GM12874 (cell line): ENCODE data around the gene KIF23.

Experiments used
- TF ChIP-seq, protein P1 (sequence below): IDR thresholded peaks from 2 replicates; pipeline ENCODE4 v1.5.1; 2011; ENCODE audit warnings: low read depth, mild to moderate bottlenecking, control low read depth, low read length, moderate library complexity; ENCODE audit not compliant: insufficient read depth

KIF23 gene

DNA sequence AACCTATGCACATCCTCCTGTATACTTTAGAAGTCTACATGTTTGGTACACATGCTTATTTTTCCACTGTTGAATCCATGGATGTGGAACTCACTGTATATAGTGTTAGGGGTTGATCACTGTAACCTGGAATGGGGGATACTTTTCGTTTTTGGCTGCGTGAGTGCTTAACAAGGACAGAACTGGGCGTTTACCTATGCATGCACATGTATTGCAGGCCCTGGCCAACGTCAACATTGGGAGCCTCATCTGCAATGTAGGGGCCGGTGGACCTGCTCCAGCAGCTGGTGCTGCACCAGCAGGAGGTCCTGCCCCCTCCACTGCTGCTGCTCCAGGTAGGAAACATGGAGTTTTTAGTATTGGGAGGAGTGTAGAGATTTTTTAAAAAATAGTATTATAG, 40.8 kb downstream of the KIF23 start:
- TF ChIP-seq, protein P1, sequence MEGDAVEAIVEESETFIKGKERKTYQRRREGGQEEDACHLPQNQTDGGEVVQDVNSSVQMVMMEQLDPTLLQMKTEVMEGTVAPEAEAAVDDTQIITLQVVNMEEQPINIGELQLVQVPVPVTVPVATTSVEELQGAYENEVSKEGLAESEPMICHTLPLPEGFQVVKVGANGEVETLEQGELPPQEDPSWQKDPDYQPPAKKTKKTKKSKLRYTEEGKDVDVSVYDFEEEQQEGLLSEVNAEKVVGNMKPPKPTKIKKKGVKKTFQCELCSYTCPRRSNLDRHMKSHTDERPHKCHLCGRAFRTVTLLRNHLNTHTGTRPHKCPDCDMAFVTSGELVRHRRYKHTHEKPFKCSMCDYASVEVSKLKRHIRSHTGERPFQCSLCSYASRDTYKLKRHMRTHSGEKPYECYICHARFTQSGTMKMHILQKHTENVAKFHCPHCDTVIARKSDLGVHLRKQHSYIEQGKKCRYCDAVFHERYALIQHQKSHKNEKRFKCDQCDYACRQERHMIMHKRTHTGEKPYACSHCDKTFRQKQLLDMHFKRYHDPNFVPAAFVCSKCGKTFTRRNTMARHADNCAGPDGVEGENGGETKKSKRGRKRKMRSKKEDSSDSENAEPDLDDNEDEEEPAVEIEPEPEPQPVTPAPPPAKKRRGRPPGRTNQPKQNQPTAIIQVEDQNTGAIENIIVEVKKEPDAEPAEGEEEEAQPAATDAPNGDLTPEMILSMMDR: no peak

DNA sequence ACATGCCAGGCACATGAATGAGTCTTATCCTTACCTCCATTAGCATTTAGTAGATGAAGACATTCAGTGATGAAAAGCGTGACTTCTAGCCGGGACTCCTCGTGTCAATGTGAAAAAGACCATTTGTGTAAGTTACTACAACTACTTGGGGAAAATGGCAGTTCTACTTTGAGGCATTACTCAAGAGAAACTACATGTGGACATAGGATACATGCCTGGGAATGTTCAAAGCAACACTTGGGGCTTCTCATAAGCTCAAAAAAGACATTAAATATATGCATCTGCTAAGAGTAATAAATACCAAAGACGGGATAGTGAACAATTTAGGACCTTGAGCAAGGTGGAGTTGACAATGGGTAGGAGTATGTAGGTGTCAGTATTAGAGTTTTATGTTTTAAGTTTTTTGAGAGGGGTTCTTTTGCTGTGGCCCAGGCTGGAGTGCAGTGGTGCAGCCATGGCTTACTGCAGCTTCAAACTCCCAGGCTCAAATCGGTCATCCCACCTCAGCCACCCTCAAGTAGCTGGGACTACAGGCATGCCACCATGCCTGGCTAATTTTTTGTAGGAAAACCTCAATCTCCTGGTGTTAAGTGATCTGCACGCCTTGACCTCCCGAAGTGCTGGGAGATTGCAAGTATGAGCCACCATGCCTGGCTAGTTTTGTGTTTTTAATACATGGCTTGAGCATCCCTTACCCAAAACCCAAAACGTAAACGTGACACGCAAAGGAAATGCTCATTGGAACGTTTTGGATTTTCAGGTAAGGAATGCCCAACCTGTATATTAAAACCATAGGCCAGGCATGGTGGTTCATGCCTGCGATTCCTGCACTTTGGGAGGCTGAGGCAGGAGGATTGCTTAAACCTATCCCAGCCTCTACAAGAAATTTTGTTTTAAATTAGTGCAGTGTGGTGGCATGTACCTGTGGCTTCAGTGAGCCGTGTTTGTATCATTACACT, 42.3 kb downstream of the KIF23 start:
- TF ChIP-seq, protein P1: no peak

DNA sequence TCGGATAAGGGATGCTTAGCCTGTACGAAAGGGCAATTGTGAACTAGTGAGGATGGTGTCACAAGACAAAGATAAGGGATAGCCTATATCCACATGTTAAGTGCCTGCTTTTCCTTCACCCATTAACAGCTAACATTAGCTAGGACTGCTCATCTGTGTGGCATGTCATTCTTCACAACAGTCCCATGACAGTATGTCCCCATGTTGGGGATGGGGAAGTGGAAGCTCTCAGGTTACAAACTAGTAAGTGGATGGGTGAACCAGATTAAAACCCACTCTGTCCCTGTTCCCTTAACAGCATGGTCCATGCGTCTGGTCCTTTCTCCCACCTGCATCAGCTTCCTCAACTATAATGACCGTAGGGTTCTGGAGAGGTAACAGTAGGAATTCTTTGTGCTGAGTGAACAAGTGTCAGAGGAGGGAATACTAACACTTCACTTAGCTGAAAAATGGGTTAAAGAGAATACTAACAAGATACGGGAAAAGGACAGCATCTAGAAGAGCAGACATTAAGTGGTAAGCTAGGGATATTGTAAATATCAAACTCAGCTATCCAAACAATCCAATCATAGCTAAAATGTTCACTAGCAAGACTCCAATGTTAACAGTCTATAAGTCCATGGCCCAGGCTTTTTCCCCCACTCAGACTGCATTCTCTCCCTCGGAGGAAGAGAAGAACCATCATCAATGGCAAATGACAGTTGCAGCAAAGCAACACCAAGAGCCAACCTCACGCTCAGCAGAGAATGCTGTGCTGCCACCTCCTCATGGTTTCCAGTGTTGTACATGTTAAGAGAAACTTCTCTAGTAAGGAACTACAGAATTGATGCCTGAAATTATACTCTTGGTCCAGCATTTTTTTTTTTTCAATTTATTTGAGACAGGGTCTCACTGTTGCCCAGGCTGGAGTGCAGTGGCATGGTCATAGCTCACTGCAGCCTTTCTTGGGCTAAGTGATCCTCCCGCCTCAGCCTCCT, 43.4 kb downstream of the KIF23 start:
- TF ChIP-seq, protein P1: no peak

DNA sequence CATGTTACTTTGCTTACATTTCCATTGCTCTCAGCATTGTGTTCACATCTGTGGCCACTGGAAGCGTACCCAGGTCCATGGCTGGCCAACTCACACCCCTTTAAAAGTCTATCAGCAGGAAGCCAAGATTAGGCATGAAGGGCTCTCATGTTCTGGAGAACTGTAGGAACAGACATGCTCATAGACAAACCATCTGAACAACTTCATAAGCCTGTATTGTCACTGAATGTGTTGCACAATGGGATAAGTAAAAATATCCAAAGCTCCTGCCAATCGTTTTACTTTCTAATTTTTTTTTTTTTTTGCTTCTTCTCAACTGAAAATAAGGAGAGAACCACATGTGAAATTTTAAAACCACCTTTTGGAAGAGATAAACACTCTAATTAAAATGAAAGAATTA, 44.9 kb downstream of the KIF23 start:
- TF ChIP-seq, protein P1: no peak

DNA sequence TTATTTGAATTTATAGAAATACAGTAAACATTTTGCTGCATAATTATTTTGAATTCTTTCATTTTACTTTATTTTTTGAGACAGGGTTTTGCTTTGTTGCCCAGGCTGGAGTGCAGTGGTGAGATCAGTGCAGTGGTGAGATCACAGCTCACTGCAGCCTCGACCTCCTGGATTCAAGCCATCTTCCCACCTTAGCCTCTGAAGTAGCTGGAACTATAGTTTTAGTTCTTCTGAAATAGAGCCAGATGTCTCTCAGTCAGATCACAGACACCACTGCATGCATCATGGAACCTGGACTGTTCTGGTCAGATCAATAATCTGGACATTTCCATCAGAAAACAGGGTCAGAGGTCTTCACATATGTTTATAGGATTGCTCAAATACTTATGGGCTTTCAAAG, 46.3 kb downstream of the KIF23 start:
- TF ChIP-seq, protein P1: no peak

DNA sequence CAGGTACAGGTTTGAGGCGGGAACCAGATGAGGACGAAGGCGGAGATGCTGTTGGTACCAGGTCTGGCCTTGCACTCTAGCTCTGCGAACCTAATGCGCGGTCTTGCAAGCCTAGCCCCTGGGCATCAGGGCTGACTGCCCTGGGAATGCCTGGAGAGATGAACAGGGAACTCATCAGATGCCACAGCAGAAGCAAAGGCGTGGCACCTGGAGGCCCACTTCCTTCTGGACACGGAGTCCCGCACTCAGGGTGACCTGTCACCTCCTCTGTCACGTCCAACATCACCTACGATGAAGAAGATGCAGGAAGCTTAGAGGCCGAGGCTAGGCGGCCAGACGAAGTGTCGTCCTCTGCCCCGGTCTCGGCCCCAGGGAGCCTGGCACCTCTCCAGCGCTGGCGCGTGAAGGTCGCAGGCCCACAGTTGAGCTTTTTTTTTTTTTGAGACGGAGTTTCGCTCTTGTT, 47.9 kb downstream of the KIF23 start:
- TF ChIP-seq, protein P1: no peak
